ENCODE results near the gene BHMT. TPM values are rescaled to one million over a fixed set of nuclear protein-coding genes. Genes with fewer than 3 reads are reported as not detected.

Gene BHMT
- not detected for total RNA-seq

GRCh38 chr5:79111387-79111959 lies at the start of gene BHMT:
TSS of gene BHMT (plus strand) at chr5:79111809. CDS start at chr5:79111886, 77 bp downstream.
- CTCF ChIA-PET, result no interaction called here

GRCh38 chr5:79062436-79062835 lies 49.2 kb upstream of the BHMT start:
- ChIA-PET POLR2A (no interaction called here), CTCF (no interaction called here)

More at GRCh38 chr5:79111387-79111959, at the start of gene BHMT:
- POLR2A ChIA-PET, result no interaction called here

- ChIA-PET POLR2A (no interaction called here), CTCF (no interaction called here)
These were observed 41.9 kb upstream of the BHMT start, which contains the start of the genes BHMT2 and DMGDH for GRCh38 chr5:79069488-79070349. TSS of gene BHMT2 (plus strand) at chr5:79069767. CDS start at chr5:79069783, 16 bp downstream. TSS of gene DMGDH (minus strand) at chr5:79069674. CDS start at chr5:79069620, 54 bp downstream.

DNA sequence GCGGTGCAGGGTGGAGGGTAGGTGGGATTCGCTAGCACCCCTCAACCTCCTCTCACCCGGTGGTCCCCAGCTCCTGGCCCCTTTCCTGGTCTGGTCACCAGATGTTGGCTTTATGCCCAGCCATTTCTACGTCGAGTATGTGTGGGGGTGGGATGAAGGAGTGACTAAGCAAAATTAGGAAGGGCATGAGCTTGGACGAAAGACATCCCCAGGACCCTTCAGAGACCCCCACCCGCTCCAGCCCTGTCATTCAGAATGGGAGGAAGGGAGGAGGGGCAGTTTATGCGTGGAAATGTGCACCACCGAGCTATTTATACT lies 41.3 kb upstream of the BHMT start:
- CTCF ChIA-PET, result no interaction called here
- POLR2A ChIA-PET, result no interaction called here

DNA sequence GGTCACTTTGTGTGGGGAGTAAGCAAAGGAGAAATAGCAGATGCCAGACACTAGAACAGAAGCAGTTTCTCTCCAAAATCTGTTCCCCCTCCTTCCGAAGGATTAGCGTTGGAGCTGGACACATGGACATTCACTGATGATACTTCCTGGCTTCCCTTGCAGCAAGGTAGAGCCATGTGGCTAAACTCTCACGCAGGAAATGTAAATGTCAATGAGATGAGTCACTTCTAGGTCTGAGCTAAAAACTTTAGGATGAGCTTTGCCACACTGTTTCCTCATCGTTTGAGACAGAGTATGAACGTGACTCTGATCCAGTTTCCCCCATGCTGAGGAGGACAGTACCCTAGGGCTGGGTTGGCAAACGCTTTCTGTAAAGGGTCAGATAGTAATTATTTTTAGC lies 37.0 kb upstream of the BHMT start:
- POLR2A ChIA-PET, result no interaction called here
- CTCF ChIA-PET, result no interaction called here

DNA sequence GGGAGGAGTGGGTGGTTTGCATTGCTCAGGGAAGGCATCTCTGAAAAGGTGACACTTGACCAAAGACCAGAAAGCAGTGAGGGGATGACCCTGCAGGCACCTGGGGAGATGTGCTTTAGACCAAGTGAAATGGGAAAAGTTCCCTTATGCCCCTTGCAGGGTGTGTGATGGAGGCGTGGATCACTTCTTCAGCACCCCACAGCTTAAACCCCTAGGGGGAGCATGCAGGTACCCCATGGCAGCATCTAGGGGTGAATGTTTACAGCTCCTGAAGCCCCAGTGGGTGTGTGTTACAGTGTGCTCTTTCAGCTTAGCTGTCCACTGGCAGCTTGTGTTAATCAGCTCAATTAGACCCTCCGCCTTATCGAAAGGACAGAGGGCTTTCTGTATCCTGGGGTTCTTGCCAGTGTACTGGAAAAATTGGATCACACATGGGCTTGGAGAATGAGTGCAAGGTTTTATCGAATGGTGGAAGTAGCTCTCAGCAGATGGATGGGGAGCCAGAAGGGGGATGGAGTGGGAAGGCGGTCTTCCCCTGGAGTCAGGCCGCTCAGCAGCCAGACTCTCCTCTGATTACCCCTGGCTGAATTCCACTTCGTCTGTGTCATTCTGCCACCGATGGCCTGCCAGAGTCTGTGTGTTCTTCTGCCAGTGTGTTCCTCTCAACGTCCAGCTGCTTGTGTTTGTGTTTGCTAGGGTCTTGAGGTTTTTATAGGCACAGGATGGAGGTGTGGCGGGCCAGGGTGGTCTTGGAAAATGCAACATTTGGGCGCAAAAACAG lies 35.8 kb upstream of the BHMT start:
- CTCF ChIA-PET, result no interaction called here
- POLR2A ChIA-PET, result no interaction called here

DNA sequence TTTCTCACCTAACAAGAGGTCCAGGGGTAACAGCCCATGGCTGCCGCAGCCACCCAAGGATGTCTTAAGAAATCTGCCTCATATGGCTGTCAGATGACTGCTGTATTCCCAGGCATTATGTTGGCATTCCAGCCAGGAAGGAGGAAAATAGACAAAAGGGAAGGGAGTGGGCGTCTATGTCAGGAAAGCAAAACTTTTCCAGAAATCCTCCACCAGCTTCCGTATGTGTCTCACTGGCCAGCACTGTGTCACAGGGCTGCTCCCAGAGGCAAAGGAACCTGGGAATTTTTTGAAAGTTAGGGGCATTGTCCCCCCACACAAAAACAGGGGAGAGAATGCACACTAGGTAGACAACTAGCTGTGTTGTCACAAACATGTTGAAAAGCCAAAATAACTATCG lies 34.8 kb upstream of the BHMT start:
- ChIA-PET CTCF (no interaction called here), POLR2A (no interaction called here)

- POLR2A ChIA-PET, result interaction anchor here (0.6 kb wide), 1 partner anchor 47 kb away, joined by 7 read pairs; no protein-coding TSS in a partner anchor
- CTCF ChIA-PET, result interaction anchor here (0.5 kb wide), 1 partner anchor 324 kb away, joined by 5 read pairs; no protein-coding TSS in a partner anchor
These were observed 33.8 kb upstream of the BHMT start for GRCh38 chr5:79077680-79078365.

- ChIA-PET POLR2A (no interaction called here), CTCF (no interaction called here)
These were observed 30.8 kb upstream of the BHMT start for GRCh38 chr5:79080804-79081203.

GRCh38 chr5:79081779-79082178 lies 29.8 kb upstream of the BHMT start:
- ChIA-PET POLR2A (no interaction called here), CTCF (no interaction called here)

- CTCF ChIA-PET, result no interaction called here
- POLR2A ChIA-PET, result no interaction called here
These were observed 25.5 kb upstream of the BHMT start for GRCh38 chr5:79086116-79086515.

DNA sequence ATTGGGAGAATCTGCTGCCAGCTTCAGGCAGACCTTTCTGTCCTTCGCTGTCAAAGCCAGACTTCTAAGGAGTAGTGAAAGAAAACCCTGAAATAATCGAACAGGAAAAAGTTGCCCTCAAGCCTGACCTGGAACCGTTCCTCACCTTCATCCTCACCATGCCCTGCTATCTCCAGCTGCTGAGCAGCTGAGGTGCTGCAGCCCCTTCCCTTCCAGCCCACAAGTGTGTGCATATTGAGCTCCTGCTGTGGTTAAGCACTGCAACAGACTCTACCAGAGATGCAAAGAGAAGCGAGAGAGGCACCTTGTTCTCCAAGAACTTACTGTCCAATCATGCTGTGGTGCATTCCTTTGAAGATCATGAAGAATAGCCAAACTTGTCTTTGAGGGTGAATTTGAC lies 23.1 kb upstream of the BHMT start:
- CTCF ChIA-PET, result interaction anchor here (0.7 kb wide), 2 partner anchors 29 to 368 kb away, joined by 4 to 5 read pairs; no protein-coding TSS in a partner anchor
- POLR2A ChIA-PET, result no interaction called here

DNA sequence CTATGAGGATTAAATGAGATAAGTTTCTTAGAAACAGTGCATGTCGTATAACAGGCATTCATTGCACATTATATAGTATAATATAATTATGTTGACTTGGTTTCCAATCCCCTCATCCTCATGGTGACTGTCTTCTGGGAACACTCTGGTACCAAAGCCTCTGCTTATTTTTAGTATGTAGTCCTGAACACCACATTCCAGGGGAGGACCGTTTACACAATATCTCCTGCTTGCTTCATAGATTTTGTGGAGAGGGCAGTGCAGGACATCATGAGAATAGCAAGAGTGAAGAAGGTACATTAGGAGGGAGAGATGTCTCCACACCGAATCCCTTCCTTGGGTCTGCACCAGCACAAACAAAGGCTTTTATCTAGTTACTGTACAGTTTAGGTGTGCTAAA lies 20.5 kb upstream of the BHMT start:
- ChIA-PET POLR2A (no interaction called here), CTCF (no interaction called here)

DNA sequence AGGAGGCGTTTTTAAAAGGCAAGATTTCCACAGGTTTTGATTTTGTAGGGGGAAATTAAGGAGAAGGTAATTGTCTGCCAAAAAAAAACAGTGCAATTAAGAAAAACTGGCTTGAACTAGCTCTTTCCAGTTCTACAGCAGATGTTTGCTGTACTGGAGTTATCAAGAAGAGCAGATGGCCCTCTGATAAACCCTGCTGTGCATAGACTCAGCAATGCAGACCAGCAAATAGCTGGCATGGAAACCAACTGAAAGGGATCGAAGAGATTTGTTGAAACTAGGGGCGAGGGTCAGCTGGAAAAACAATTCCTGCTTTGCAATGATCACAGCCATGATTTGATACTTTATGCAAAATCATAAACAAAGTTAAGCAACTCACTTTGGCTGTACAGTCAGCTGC lies 17.8 kb upstream of the BHMT start:
- POLR2A ChIA-PET, result no interaction called here
- CTCF ChIA-PET, result no interaction called here

- ChIA-PET POLR2A (no interaction called here), CTCF (interaction anchor here (1.7 kb wide), 1 partner anchor 81 kb away, joined by 8 read pairs; no protein-coding TSS in a partner anchor)
These were observed 5.7 kb upstream of the BHMT start for GRCh38 chr5:79105868-79106267.

- ChIA-PET CTCF (interaction anchor here (0.7 to 1.7 kb wide), 4 partner anchors 24 to 565 kb away, joined by 3 to 4 read pairs (median 3); no protein-coding TSS in a partner anchor), POLR2A (no interaction called here)
These were observed 4.4 kb upstream of the BHMT start for GRCh38 chr5:79107020-79107796.

DNA sequence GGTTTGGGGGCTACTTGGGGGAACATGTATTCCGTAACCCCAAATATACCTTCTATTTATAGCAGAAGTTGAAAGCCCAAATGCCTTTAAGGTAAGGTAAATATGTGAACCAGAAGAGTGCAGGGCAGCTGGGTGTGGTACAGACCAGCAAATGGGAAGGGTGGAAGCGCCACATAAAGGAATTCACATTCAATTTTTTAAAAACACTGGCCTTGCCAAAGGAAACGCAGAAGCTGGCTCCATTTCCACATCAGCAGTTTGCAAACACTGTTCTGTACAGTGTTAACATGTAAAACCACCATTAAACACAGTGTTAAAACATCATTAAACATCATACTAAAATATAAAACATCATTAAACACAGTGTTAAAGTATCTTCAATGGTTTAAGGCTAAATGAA lies 3.5 kb upstream of the BHMT start:
- ChIA-PET POLR2A (no interaction called here), CTCF (interaction anchor here (0.7 to 1.7 kb wide), 2 partner anchors 83 to 218 kb away, joined by 3 to 4 read pairs; no protein-coding TSS in a partner anchor)

DNA sequence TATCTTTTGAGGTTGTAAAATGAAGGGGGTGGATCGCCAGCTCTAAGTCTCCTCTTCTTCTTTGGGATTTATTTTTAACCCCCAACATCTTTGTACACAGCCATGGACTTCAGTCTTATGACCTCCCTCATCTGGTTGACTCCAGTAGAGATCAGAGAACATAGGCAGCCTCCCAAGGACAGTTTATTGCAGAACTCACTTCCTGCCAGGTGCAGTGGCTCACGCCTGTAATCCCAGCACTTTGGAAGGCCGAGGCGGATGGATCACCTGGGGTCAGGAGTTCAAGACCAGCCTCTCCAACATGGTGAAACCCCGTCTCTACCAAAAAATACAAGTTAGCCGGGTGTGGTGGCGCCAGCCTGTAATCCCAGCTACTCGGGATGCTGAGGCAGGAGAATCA lies 2.8 kb upstream of the BHMT start:
- CTCF ChIA-PET, result interaction anchor here (0.6 to 1.2 kb wide), 3 partner anchors 80 to 129 kb away, joined by 3 read pairs; no protein-coding TSS in a partner anchor

More for the DNA sequence above, 2.8 kb upstream of the BHMT start:
- POLR2A ChIA-PET, result no interaction called here

Data from activated CD8-positive, alpha-beta memory T cell treated with anti-CD3 and anti-CD28 coated beads for 36 hours (primary cell).